Astrocyte of the cerebellum (primary cell): ENCODE data around the gene PLCD4.

Experiments
- DNase-seq: peaks from one replicate; pipeline ENCODE4 v3.0.0-alpha.2; 2011; ENCODE audit warnings: low read depth
- H3K4me3 ChIP-seq: 2 replicates; pipeline ENCODE4 v1.5.1; 2011; ENCODE audit warnings: mild to moderate bottlenecking, low read depth, low read length, moderate library complexity
- in situ Hi-C: cut with HindIII; loops from 2 replicates; pipeline ENCODE4 v1.10.0; 2017; ENCODE audit warnings: low sequenced_read_pairs
- TF ChIP-seq, protein P1 (sequence below): IDR thresholded peaks from 2 replicates; pipeline ENCODE4 v1.5.1; 2012; ENCODE audit warnings: low read length, low read depth, moderate library complexity, mild to moderate bottlenecking; ENCODE audit errors: missing control alignments

PLCD4 gene

DNA sequence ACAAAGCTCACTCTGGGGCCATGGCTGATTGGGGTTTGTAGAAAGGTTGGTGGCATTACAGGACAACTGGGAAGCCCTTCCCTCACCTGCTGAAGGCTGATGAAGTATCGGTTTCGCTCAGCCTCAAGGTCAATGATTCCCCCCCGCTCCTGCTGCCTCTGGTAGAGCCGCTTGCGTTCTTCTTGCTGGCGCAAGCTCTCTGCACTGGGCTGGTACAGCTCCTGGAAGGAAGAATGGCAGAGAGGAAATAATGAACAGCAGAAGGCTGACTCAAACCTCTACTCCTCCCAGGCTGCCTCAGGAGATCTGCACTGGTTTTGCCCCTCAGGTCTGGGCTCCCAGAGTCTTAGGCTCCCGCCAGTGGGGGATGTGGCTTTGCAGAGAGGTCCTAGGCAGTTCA is 57.0 kb downstream of the PLCD4 start:
- in situ Hi-C loops: no loop called here
- TF ChIP-seq, protein P1, sequence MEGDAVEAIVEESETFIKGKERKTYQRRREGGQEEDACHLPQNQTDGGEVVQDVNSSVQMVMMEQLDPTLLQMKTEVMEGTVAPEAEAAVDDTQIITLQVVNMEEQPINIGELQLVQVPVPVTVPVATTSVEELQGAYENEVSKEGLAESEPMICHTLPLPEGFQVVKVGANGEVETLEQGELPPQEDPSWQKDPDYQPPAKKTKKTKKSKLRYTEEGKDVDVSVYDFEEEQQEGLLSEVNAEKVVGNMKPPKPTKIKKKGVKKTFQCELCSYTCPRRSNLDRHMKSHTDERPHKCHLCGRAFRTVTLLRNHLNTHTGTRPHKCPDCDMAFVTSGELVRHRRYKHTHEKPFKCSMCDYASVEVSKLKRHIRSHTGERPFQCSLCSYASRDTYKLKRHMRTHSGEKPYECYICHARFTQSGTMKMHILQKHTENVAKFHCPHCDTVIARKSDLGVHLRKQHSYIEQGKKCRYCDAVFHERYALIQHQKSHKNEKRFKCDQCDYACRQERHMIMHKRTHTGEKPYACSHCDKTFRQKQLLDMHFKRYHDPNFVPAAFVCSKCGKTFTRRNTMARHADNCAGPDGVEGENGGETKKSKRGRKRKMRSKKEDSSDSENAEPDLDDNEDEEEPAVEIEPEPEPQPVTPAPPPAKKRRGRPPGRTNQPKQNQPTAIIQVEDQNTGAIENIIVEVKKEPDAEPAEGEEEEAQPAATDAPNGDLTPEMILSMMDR: no peak
- DNase-seq: no peak
- H3K4me3 ChIP-seq: no peak overlapping the region

- in situ Hi-C loops: loop anchor here (5.0 kb wide), 1 partner anchor 66 kb away; no protein-coding TSS in a partner anchor
These were observed 63.5 kb downstream of the PLCD4 start for GRCh38 chr2:218671097-218671653.

DNA sequence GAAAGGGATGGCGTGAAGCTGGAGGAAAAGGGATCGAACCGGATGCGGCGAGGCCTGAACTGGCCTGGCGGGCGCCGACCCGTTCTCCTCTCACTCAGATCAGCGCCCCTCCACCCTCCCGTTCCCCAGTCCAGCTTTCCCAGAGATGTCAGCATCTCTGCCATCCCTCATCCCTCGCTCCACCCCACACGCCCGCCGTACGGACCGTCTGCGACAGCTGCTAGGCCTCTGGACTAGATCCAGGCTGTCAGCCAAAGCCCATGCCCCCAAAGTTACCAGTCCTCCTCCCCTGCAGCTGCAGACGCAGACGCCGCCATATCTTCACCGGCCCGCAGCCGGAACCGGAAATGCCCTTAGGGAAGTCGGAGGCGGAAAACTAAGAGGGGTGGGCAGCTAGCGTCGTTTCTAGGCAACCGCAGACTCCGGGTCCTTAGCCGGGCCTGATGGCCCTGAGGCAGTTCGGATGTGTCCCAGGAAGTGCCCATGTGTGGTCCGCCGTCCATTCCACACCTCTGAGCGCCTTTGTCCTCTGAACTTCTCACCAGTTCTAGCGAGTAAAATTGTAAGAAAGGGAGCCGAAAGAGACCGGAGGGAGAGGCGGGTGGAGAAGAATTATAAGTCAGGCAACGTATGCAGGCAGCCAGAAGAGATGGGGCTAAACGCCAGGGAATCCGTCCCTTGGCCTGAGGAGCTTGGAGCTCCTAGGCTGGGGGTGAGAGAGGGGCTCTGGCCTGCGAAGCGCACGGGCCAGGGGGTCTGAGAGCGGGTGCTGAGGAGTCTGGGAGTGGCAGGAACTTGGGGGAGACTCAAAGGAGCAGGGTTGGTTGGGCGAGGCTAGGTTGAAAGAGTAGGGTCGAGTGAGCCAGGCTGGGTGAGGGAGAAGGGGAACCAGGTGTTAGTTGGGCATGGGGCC is 64.2 kb downstream of the PLCD4 start, which contains the start of the genes RNF25 and STK36:
Gene RNF25 (minus strand): TSS at position 349 of the 913 bp plus-strand sequence. CDS start 32 bp downstream, at position 317.
Gene STK36 (plus strand): TSS at position 433 of the 913 bp plus-strand sequence. CDS start 744 bp downstream, outside the sequence.
- H3K4me3 ChIP-seq: peak within 1 kb of the TSS; percentile 84
- in situ Hi-C loops: loop anchor here (5.0 kb wide), 1 partner anchor 65 kb away; no protein-coding TSS in a partner anchor
- peak; percentile 75 for DNase-seq
- TF ChIP-seq, protein P1: no peak

More at GRCh38 chr2:218671097-218671653, 63.5 kb downstream of the PLCD4 start:
- no peak for DNase-seq
- peak overlapping the region; percentile 84 for H3K4me3 ChIP-seq
- TF ChIP-seq, protein P1: no peak

DNA sequence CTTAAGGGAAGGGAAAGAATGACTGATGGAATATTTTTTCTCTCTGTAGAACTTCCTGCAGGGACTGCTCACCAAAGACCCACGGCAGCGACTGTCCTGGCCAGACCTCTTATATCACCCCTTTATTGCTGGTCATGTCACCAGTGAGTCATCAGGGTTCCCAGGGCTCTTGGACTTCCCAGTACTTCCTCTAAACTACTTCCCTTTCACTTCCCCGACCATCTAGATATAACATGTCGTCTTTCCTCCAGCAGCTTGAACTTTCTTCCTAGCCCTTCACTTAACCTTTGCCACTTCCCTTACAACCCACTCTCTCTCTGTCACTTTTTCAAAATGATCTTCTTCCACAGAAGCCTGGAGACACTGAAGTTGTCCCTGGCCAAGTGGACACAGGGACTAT is 71.4 kb downstream of the PLCD4 start:
- TF ChIP-seq, protein P1: no peak
- DNase-seq: no peak
- H3K4me3 ChIP-seq: no peak overlapping the region
- in situ Hi-C loops: no loop called here

DNA sequence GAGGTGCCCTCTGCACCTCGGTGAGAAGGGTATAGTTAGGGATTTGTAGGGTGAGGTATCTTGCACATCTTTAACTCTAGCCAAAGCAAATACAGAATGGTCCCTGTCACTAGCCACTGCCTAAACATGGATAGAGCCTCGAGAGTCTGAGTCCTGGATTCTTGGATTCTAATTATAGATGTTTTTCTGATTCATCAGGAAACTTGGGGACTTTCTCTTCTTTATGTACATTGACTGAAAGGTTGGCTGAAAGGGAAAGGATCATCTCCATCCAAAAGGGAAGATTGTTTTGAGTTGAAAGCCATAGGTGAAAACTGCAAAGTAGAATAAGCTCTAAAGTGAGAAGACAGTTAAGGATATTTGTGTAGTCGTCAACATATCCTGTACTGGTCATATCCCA is 72.4 kb downstream of the PLCD4 start:
- no peak for DNase-seq
- in situ Hi-C loops: no loop called here
- no peak overlapping the region for H3K4me3 ChIP-seq
- TF ChIP-seq, protein P1: no peak
